ENCODE data around the gene CAPN12.

DNA sequence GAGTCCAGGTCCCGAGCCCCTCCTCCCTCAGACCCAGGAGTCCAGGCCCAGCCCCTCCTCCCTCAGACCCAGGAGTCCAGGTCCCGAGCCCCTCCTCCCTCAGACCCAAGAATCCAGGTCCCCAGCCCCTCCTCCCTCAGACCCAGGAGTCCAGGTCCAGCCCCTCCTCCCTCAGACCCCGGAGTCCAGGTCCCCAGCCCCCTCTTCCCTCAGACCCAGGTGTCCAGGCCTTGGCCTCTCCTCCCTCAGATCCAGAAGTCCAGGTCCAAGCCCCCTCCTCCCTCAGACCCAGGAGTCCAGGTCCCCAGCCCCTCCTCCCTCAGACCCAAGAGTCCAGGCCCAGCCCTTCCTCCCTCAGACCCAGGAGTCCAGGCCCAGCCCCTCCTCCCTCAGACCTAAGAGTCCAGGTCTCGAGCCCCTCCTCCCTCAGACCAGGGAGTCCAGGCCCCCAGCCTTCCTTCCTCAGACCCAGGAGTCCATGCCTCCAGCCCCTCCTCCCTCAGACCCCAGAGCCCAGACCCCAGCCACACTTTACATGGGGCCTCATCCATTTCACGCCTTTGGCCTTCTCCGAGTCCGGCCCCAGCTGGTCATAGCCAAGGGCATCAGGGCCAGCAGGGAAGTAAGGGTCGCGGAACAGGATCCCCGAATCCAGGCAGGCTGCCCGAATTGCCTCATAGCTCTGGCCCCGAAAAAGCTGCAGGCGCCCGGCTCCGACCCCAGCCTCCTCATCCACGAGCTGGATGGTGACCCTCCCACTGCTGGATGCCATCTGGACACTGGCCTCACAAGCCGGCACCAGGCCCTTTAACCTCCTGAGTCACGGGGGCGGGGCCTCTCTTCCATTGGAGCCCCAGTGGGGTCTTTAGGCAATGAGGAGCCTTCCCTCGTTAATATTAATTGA is 628 bp downstream of the CAPN12 start:
- TF ChIP-seq, protein P1, sequence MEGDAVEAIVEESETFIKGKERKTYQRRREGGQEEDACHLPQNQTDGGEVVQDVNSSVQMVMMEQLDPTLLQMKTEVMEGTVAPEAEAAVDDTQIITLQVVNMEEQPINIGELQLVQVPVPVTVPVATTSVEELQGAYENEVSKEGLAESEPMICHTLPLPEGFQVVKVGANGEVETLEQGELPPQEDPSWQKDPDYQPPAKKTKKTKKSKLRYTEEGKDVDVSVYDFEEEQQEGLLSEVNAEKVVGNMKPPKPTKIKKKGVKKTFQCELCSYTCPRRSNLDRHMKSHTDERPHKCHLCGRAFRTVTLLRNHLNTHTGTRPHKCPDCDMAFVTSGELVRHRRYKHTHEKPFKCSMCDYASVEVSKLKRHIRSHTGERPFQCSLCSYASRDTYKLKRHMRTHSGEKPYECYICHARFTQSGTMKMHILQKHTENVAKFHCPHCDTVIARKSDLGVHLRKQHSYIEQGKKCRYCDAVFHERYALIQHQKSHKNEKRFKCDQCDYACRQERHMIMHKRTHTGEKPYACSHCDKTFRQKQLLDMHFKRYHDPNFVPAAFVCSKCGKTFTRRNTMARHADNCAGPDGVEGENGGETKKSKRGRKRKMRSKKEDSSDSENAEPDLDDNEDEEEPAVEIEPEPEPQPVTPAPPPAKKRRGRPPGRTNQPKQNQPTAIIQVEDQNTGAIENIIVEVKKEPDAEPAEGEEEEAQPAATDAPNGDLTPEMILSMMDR (IDR thresholded peaks at IDR 0.05; ENCODE audit: low read depth, low read length), result no peak
- no peak for TF ChIP-seq EZH2phosphoT487 (IDR thresholded peaks at IDR 0.05; ENCODE audit: low read depth)
